Activated CD8-positive, alpha-beta T cell treated with anti-CD3 and anti-CD28 coated beads for 36 hours (primary cell): Measurements from ENCODE around the gene UBR2. TPM values are rescaled to one million over a fixed set of nuclear protein-coding genes. Genes with fewer than 3 reads are reported as not detected.
A peak's percentile ranks its signal among the peaks of the same experiment; 100 is the strongest.

ENCODE experiments used
- ATAC-seq: fragments of 200-7000 bp; cut with Tn5 transposase; one replicate; pipeline ENCODE4 v1.10.0; 2021; ENCODE audit warnings: mild to moderate bottlenecking, moderate library complexity
- CTCF ChIA-PET: fragments of 350-600 bp; sonication (Branson Sonifier 250); formaldehyde crosslinking; loops from one replicate; lab custom pipeline; 2021; ENCODE audit warnings: antibody characterized with exemption; lab: Charles Lee
- POLR2A ChIA-PET: fragments of 350-600 bp; sonication (Branson Sonifier 250); formaldehyde crosslinking; loops from one replicate; lab custom pipeline; 2021; ENCODE audit warnings: antibody characterized with exemption; lab: Charles Lee
- DNase-seq: peaks from one replicate; pipeline ENCODE4 v3.0.0-alpha.2; 2020
- H3K27ac Mint-ChIP-seq: one replicate; pipeline ENCODE4 v1.8.0; 2021; ENCODE audit warnings: mild to moderate bottlenecking, mixed read lengths
- H3K27me3 Mint-ChIP-seq: one replicate; pipeline ENCODE4 v1.8.0; 2021; ENCODE audit warnings: mixed read lengths
- H3K36me3 Mint-ChIP-seq: one replicate; pipeline ENCODE4 v1.8.0; 2021; ENCODE audit warnings: low read depth, mixed read lengths
- H3K4me1 Mint-ChIP-seq: one replicate; pipeline ENCODE4 v1.8.0; 2021; ENCODE audit warnings: low read depth, mixed read lengths
- H3K4me3 Mint-ChIP-seq: one replicate; pipeline ENCODE4 v1.8.0; 2021; ENCODE audit warnings: mild to moderate bottlenecking, moderate library complexity, mixed read lengths
- H3K9me3 Mint-ChIP-seq: one replicate; pipeline ENCODE4 v1.8.0; 2021; ENCODE audit warnings: mixed read lengths
- CTCF ChIP-seq: fragments of 200-600 bp; IDR thresholded peaks from one replicate; pipeline ENCODE4 v1.8.0; 2022; ENCODE audit warnings: antibody characterized with exemption, mild to moderate bottlenecking
- intact Hi-C: fragments of 100-400 bp; cut with micrococcal nuclease; formaldehyde crosslinking; loops from one replicate; pipeline ENCODE4 v1.10.0; 2022
- total RNA-seq, 2 experiments: library from RNA; stranded (reverse); gene quantifications; one replicate each; pipeline ENCODE4 v1.2.3, GENCODE V29; 2021

Gene UBR2
- total RNA-seq, 2 experiments from 2014 or later: 24.5 to 25.8 TPM

GRCh38 chr6:42710316-42710715, 146.5 kb downstream of the UBR2 start:
- no peak overlapping the region for H3K27ac Mint-ChIP-seq
- no peaks in the 10 kb centered on the region for H3K27me3 Mint-ChIP-seq
- TF ChIP-seq CTCF: no peak
- no peak for ATAC-seq
- peaks cover 3% of the 10 kb centered on the region for H3K4me1 Mint-ChIP-seq
- peaks cover 8% of the 10 kb centered on the region for H3K9me3 Mint-ChIP-seq
- DNase-seq: peak; percentile 16
- intact Hi-C loops: no loop called here
- no peak overlapping the region for H3K4me3 Mint-ChIP-seq
- CTCF ChIA-PET: no interaction called here
- POLR2A ChIA-PET: no interaction called here
- H3K36me3 Mint-ChIP-seq: no peaks in the 10 kb centered on the region

- POLR2A ChIA-PET: no interaction called here
- Mint-ChIP-seq H3K4me3 (no peak overlapping the region), H3K4me1 (peaks cover 3% of the 10 kb centered on the region), H3K27ac (no peak overlapping the region), H3K36me3 (no peaks in the 10 kb centered on the region), H3K9me3 (peaks cover 8% of the 10 kb centered on the region), H3K27me3 (no peaks in the 10 kb centered on the region)
- CTCF ChIA-PET: no interaction called here
- intact Hi-C loops: no loop called here
- TF ChIP-seq CTCF: no peak
- ATAC-seq (no peak), DNase-seq (no peak)
Measured at GRCh38 chr6:42711930-42712329, 148.1 kb downstream of the UBR2 start.

- Mint-ChIP-seq H3K4me1 (peaks cover 3% of the 10 kb centered on the region), H3K9me3 (peaks cover 8% of the 10 kb centered on the region), H3K27ac (no peak overlapping the region), H3K36me3 (no peaks in the 10 kb centered on the region), H3K27me3 (no peaks in the 10 kb centered on the region), H3K4me3 (no peak overlapping the region)
- DNase-seq: no peak
- CTCF ChIA-PET: interaction anchor here (0.6 to 2.6 kb wide), 2 partner anchors 12 to 79 kb away, joined by 3 to 13 read pairs; no protein-coding TSS in a partner anchor
- intact Hi-C loops: no loop called here
- POLR2A ChIA-PET: no interaction called here
- no peak for ATAC-seq
- no peak for TF ChIP-seq CTCF
Measured at GRCh38 chr6:42714098-42714761, 150.4 kb downstream of the UBR2 start.

GRCh38 chr6:42715871-42716270, 152.0 kb downstream of the UBR2 start:
- no peak for TF ChIP-seq CTCF
- ChIA-PET CTCF (interaction anchor here (2.6 kb wide), 1 partner anchor 10 kb away, joined by 13 read pairs; no protein-coding TSS in a partner anchor), POLR2A (no interaction called here)
- Mint-ChIP-seq H3K4me3 (no peak overlapping the region), H3K27ac (no peak overlapping the region), H3K9me3 (peaks cover 8% of the 10 kb centered on the region), H3K27me3 (no peaks in the 10 kb centered on the region), H3K4me1 (peaks cover 3% of the 10 kb centered on the region), H3K36me3 (no peaks in the 10 kb centered on the region)
- ATAC-seq: no peak
- no peak for DNase-seq
- intact Hi-C loops: no loop called here

- Mint-ChIP-seq H3K4me1 (peaks cover under 1% of the 10 kb centered on the region), H3K4me3 (no peak overlapping the region), H3K36me3 (no peaks in the 10 kb centered on the region), H3K9me3 (no peaks in the 10 kb centered on the region), H3K27ac (no peak overlapping the region), H3K27me3 (no peaks in the 10 kb centered on the region)
- ChIA-PET POLR2A (no interaction called here), CTCF (no interaction called here)
- DNase-seq (no peak), ATAC-seq (no peak)
- intact Hi-C loops: no loop called here
- TF ChIP-seq CTCF: no peak
Measured at GRCh38 chr6:42720739-42721138, 156.9 kb downstream of the UBR2 start.
